ENCODE results near the gene ABLIM2.
"Not testable (repeated sequence)": the region's sequence is repeated elsewhere in the genome, so short reads cannot be mapped to it uniquely, and the experiment has no call there.

The ABLIM2 gene

DNA sequence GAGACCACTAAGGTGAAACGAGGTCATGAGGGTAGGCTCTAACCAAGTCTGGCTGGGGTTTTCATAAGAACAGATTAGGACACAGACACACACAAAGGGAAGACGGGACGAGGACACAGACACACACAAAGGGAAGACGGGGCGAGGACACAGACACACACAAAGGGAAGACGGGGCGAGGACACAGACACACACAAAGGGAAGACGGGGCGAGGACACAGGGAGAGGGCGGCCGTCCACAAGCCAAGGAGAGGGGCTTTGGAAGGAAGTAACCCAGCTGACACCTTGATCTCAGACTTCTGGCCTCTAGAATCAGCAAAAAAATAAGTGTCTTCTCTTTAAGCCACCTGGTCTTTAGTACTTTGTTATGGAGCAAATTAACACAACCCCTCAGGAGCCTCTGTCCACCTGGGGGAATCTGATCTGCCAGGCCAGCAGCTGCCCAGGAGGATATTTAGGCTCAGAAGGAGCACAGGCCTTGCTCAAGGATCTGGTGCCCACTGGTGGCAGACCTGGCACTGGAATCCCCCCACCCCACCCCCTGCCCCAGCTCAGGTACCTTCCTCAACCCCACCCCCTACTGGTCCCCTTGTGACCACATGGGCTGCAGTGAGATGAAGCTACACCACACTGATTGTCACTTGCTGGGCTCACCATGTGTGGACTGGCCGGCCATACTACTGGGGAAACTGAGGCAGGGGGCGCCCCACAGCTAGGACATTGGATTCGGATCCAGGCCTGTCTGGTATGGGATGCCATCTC lies 2.8 kb downstream of the ABLIM2 start:
- DNase-seq: no peak

DNA sequence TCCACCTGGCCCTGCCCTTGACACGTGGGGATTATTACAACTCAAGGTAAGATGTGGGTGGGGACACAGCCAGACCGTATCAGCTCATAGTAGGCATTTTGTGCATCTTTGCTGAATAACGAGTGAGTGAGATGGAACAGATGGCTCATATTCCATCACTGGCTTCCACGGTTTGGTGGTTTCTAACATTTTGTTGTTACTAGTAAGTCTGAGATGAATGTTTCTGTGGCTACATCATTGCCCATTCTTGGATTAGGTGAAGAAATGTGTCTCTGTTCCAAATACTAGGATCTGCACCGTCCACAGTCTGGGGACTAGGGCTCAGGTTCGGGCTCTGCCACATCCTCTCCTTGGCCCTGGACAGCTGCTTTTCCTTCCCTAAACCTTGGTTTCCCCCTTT lies 3.6 kb downstream of the ABLIM2 start:
- DNase-seq: no peak

DNA sequence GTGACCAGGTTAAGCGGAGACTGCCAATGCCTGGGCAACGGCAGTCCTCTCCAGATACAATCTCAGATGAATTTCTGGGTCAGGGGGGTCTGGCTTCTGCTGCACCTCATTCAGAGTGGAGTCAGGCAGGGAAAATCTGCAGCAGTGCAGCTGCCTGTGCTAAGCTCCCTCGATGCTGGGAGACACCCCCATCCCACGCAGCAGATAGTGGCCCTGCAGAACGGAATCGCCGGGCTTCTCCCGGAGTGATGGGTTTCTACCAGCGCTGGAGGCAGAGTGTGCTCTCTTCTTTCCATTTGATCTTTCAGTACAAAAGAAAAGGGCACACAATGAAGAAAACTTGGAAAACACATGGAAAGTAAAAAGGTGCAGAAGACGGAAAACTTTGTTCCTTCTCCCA lies 5.2 kb downstream of the ABLIM2 start:
- DNase-seq: no peak

DNA sequence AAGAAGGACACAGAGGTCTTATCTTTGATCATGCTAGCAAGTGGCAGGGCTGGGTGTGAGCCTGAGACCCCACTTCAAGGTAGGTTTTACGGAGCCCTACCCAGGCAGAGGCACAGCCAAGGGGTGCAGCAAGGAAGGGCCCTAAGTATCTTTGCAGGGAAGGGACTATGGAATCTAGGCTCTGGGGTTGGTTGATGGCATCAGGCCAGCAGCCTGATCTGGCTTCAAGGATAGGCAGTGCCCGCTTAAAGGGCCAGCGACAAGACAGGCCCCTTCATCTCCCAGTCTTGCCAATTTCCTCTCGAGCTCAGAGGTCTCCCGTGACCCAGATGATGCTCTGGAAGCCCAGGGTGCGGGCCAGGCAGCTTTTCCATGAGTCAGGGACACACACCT lies 5.8 kb downstream of the ABLIM2 start:
- DNase-seq: no peak

DNA sequence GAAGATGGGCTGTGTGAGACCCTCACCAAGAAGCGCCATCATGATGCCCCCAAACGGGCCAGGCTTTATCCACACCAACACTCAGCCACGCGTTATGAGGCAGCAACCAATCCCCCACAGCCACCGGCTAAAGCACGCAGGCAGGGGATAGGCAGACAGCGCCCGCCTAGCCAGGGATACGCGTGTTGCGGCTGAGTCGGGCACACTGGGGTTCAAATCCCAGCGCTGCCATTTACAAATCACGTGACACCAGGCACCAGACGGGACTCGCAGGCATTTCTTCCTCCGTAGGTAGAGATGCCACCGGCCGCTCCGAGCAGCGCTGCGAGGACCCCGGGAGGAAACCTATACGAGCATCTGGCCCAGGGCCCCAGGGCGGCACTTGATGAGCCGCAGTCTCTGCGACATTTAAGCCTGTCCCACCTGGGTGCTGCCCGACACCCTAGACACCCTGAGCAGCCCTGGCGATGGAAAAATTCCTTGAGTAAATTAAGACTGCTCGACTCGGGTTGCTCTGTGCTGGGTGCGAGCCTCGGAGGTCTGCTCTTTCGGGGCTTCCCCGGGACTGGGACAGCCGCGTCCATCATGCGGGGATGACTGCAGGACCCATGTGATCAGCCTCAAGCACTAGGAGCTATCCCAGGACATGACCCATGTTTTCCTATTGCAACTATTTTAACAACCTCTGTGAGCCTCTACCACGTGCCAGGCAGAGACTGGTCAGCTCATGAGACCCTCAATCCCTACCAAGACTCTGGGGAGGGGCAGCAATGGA lies 6.3 kb downstream of the ABLIM2 start:
- no peak for DNase-seq

DNA sequence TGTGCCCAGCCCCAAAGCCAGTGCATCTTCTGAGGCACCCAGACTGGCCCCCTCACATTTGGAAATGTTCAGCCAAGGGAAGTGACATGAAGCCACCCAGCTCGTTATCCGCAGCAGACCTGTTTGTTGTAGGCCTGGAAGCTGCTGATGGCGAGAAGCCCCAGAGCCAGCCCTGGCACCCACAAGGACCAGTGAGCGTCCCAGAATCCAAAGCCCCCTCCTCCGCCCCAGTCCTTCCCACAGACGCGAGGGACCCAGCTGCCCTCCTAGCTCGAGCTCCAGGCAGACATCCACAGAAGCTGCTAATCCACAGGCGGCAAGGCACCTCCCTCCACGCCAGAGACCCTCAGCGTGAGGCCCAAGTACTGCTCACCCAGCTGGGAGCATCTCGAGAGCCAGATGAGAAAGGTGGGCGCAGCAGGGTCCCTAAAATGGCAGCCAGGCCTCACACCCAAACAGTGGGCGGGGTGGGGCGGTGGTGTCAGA lies 7.4 kb downstream of the ABLIM2 start:
- DNase-seq: no peak

DNA sequence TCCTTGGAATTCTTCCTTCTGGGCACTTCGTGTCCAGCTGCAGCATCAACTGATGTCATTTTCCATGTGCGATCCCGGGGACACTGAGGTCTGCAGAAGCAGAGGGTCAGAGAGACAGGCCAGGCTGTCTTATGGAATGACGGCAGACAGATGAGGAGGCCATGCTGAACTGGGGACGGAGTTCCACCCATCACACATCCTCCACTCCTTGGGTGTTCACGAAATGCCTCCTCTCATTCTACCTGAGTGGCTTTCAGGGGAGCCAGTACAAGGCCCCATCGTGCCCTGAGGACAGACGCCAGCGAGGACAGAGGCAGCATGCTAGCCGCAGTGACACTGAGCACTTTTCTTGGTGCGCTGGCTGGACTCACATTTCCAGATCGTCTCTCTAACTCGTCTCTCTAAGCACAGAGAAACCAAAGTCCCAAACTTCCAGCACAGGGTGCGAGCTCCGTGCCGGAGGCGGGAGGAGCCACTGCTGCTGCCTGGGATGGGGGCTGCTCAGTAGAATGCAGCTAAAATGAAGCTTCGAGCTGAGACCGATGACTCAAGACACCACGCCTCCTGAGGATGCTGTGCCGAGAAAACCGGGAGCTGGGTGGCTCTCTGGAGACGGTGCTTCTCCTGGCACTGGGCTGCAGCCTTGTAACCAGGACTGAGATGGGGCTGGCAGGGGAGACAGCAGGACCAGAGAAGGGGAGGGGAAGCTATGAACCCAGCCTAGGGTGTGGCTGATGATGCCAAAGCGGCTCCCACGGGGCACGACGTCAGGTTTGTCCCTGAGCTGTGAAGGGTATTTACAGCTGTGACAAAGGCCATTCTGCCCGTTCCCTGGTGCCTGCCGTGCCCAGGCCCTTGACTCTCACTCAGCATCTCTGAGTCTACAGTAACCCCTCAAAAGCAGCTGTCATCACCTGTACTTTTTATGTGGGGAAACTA lies 8.2 kb downstream of the ABLIM2 start:
- DNase-seq: no peak

DNA sequence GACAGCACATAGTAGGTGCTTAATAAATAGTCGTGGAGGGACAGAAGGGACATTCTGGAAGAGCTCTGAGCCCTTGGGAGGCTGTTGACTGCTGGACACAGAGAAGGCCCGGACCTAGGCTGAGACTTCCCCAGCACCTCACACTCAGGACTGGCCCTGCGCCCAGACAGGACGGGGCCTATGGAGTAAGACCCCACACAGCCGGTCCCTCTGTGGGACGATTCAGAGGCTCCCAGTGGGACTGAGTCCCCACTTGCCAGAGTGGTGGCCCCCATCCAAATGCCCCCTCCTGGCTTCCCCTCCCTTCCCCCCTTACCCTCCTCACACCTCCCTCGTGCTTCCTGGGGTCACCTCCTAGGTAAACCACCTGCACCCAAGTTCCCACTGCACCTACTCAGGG lies 8.9 kb downstream of the ABLIM2 start:
- DNase-seq: no peak

DNA sequence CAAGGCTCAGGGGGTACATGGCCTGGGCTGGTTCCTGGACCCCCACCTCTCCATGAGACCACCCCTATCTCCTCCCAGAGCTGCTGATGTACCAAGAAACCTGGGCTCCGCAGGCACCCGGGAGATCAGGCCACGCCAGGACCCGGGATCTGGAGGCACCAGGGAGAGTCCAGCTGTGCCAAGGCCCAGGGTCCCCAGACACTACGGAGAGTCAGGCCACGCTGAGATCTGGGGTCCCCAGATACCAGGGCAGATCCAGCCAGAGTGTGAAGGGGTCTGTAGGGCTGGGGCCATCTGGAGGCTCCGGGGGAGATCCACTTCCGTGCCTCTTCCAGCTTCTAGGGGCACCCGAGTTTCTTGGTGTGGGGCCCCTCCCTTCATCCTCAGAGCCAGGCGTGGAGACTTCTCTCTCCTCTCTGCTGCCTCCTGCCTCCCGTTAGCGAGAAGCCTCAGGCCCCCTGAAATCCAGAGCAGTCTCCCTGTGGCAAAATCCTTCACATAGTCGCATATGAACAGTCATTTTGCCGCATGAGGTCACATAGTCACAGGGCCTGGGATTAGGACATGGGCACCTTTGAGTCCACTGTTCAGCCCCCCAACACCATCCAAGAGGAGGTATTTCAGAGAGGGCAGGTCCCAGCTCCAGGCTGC lies 9.7 kb downstream of the ABLIM2 start:
- DNase-seq: no peak

DNA sequence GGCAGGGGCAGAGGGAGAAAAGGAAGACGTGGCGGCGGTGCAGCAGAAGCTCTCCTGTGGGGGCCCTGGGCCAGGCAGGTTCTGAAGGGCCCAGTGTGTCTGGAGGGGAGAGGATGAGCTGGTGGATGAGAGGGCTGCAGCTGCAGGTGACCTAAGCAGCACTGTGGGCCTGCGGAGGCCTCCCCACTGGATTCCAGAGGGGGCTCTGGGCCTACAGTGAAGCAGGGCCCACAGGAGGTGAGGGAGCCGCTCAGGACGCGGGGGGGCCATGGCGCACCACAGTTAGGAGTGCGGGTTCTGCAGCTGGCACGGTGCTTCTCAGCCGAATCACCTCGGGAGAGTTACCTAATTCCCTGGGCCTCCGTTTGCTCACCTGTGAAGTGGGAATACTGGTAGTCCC lies 10.5 kb downstream of the ABLIM2 start:
- no peak for DNase-seq

DNA sequence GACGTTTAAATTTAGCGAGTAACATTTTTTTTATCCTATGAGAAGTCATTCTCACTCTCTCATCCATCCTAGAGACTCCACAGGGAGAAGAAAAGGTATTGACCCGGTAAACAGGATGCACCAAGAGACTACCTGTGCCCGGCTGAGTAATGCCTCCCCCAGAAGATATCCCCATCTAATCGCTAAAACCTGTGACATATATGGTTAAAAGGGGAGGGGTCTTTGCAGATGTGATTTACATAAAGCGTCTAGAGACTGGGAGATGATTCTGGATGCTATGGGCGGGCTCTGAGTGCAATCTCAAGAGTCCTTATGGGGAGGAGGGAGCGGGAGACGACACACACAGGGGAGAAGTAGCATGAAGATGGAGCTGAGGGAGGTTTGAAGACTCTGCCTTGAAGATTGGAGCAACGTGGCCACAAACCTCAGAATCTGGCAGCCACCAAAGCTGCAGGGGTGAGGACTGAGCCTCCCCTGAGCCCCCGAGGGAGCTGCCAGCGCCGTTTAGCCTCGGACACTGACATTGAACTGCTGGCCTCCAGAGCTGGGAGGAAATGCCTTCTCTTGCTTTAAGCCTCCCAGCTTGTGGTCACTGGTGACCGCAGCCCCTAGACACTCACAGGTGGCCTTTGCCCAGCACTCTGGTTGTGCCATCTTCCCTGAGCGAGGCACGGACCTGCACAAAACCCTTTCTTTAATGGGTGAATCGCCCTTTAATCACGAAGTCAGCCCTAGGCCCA lies 11.2 kb downstream of the ABLIM2 start:
- DNase-seq: no peak

DNA sequence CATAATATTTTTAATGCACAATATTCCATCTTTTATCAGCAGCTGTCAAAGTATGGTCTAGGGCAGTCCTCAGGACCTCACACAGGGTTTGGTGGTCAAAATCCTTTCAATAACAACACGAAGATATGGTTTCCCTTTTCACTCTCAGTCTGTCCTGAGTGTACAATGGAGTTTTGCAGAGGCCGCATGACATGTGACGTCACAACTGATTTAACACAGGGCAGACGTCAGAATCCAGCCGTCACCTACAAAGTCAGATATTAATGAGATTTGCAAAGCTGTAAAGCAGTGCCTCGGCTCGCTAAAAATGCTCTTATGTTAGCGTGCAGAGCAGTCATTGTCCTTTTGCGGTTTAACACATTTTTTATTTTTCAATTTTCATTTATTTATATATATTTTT lies 12.5 kb downstream of the ABLIM2 start:
- DNase-seq: no peak

DNA sequence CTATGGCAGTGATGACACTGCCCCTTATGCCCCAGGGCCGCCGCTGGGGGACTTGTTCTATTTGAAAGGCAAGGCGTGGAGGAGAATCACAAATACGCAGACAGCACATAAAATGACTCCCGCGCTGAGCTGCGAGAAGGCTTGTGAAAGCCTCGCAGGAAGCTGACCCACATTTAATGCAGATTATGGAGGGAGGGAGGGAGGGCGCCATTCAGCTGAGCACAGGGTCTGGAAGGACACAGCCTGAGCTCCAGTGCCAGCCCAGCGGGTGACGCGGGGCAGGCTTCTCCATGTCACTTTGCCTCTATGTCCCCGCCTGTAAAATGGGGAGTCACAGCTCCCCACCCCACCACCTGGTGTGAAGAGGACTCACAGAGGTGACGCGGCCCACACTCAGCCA lies 14.3 kb downstream of the ABLIM2 start:
- no peak for DNase-seq

DNA sequence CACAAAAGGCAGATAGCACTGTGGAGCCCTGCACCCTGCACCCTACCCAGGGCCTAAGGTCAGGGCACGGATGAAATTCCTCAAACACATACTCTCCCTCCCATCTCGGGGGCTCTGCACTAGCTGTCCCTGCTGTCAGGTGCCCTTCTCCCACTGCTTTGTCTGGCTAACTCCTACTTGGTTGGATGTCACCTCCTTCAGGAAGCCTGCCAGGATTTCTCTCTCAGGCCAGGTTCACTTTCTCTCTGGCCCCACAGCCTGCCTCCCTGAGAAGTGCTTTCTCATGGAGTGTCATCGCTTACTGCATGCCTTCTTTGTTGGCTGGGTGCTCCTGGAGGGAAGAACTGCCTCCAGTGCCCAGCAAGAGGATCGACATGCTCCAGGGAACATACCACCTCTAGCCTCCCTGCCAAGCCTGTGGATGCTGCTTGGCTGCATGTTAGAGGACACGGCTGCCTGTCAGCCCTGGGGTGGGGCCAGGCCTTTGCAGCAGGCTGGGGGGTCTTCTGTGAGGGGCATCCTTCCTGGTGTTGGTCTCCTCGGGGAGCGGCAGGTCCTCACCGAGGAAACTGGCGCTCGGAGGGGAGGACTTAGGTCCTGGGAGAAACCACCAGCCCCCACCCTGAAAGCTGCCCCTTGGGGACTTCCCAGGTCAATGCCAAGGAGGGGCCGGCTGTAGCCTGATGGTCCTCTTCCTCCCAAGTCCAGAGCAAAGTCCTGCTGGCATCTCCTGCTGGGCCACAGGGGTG lies 15.0 kb downstream of the ABLIM2 start:
- DNase-seq: no peak

DNA sequence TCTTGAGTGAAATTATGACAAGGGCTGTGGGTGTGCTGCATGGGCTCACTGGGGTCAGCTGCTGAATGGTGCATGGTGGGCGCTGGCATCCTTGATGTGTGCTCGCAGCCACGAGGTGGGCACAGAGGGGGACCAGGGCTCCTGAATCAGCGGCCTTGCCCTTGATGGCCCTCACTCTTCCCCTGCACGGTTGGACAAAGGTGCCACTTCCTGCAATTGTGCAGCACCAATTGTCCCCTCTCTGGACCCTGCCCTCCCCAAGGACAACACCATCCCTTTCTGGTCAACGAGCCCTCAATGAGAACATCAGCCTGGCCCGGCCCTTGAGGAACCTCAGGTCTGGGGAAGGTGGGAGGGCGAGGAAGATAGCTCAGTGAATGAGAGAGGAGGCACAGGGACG lies 16.1 kb downstream of the ABLIM2 start:
- DNase-seq: no peak

DNA sequence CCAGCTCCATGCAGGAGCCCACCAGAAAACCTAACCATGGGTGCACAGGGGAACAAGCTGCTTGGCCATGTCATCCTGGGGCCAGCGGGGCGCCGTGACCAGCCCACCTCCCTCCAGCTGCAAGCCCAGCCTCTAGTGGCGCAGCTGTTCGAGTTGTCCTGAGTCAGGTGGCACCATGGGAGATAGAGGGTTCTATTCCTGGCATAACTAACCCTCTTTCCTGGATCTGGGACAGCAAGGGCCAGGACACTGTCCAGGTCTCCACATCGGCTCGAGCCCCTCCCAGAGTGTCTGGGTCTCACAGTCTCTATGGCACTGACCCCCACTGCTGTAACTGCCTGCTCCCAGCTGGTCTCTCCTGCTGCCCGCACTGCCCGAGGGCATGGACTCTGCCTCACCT lies 16.7 kb downstream of the ABLIM2 start:
- DNase-seq: no peak

DNA sequence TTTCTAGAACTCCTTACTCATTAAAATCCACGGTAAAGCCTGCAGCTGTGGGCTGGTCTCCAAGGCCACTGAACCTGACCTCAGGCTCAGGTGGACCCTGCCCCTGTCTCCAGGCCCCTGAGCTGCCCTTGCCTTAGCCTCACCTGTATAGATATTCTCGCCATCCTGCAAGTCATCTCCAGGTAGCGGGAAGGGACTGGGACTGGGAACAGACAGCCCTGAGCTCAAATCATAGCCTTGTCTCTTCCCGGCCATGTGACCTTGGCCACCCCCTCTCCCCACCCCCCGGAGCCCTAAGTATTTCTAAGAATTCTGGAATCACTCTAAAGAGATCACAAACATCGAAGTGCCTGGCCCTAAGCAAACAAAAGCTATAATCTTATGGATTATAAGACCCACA lies 17.7 kb downstream of the ABLIM2 start:
- no peak for DNase-seq

DNA sequence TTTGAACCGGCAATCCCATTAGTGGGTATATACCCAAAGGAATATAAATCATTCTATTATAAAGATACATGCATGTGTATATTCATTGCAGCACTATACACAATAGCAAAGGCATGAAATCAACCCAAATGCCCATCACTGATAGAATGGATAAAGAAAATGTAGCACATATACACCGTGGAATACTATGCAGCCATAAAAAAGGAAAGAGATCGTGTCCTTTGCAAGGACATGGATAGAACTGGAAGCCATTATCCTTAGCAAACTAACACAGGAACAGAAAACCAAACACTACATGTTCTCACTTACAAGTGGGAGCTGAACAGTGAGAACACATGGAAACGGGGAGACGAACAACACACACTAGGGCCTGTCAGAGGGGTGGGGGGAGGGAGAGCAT lies 18.9 kb downstream of the ABLIM2 start:
- not testable (repeated sequence) for DNase-seq

DNA sequence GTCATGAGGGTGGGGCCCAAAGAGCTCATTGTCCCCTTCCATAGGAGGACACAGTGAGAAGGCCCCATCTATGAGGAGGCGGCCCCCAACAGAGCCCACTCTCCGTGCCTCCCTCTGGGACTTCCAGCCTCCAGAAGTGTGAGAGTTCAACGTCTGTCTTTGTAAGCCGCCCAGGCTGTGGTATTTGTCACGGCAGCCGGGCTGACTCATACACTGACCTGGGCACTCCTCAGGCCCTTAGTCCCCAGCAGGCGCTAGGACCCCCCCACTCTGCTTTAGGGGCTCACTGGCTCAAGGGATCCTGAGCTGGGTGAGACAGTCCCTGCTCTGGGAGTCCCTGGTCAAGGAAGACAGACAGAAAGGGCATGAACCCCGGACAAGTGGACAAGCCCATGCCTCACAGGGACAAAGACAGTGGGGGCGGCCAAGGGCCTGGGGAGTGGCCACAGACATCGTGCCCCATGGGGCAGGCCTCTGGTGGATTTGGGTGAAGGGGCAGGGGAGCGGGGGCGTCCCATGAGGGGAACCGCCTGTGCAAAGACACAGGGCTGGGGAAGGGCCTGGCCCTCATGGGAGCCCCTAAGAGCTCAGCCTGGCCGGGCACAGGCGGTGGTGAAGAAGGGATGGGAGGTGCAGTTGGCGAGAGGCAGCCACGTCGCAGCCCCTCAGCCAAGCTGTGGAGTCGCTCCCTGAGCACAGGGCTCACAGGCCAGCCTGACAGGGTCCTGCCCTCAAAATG lies 21.5 kb downstream of the ABLIM2 start:
- no peak for DNase-seq

DNA sequence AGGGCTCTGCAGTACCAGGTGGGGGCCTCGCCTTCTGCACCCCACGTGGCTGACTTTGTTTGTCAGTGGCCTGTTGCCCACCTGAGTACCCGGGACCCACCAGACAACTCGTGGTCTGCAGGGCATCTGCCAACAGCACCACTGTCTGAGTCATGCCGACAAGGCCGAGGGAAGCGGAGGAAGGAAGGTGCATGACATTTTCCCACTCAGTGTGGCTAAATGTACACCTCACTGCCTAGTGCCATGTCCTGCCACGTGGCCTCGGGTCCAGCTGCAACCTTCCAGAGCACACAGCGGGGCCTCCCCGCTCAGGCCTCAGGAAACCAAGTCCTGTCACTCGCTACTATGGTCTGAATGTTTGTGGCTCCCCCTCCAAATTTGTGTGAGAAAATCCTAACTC lies 22.1 kb downstream of the ABLIM2 start:
- DNase-seq: no peak
